HepG2 (cell line): ENCODE measurements around the gene NR1H3. TPM values are rescaled to one million over a fixed set of nuclear protein-coding genes. Genes with fewer than 3 reads are reported as not detected.

ENCODE experiments used
- ARNT2 ChIP-seq: sonication (generic); formaldehyde crosslinking; IDR thresholded peaks from 2 replicates; pipeline ENCODE4 v1.8.0; 2022; ENCODE audit warnings: mild to moderate bottlenecking, low read depth, missing genetic modification reagents, moderate library complexity
- CBFB ChIP-seq: sonication (generic); formaldehyde crosslinking; IDR thresholded peaks from 2 replicates; pipeline ENCODE4 v1.4.0; 2020; ENCODE audit warnings: missing genetic modification reagents
- DRAP1 ChIP-seq: IDR thresholded peaks from 2 replicates; pipeline ENCODE4 v1.6.1; 2016; ENCODE audit warnings: missing genetic modification reagents, missing compliant biosample characterization
- HBP1 ChIP-seq: IDR thresholded peaks from 2 replicates; pipeline ENCODE4 v1.6.1; 2016; ENCODE audit warnings: low read depth, control low read depth
- HDAC1 ChIP-seq: sonication (generic); formaldehyde crosslinking; IDR thresholded peaks from 2 replicates; pipeline ENCODE4 v1.5.1; 2020; ENCODE audit warnings: mild to moderate bottlenecking, missing genetic modification reagents
- HMGXB4 ChIP-seq, 2 experiments: sonication (generic) in 1 of 2; formaldehyde crosslinking in 1 of 2; IDR thresholded peaks; 2 replicates each; pipeline versions ENCODE4 v1.4.0 to v1.6.1; 2018 to 2020; ENCODE audit warnings: missing genetic modification reagents in 2 of 2, borderline replicate concordance in 1 of 2, low read depth in 1 of 2, mild to moderate bottlenecking in 1 of 2, missing biosample characterization in 1 of 2
- HNF4G ChIP-seq, 2 experiments: sonication (generic) in 1 of 2; formaldehyde crosslinking in 1 of 2; IDR thresholded peaks; 2 replicates each; pipeline versions ENCODE4 v1.4.0 to v1.6.1; 2011 to 2020; ENCODE audit warnings: borderline replicate concordance in 2 of 2, low read depth in 2 of 2, mild to moderate bottlenecking in 2 of 2, low read length in 1 of 2, missing genetic modification reagents in 1 of 2, moderate library complexity in 1 of 2
- HNRNPL ChIP-seq: fragments of 200-400 bp; formaldehyde crosslinking; IDR thresholded peaks from 2 replicates; pipeline ENCODE4 v1.6.1; 2017; ENCODE audit warnings: mild to moderate bottlenecking, low read depth, low read length
- IRF2 ChIP-seq: IDR thresholded peaks from 2 replicates; pipeline ENCODE4 v1.6.1; 2018; ENCODE audit warnings: missing genetic modification reagents, missing compliant biosample characterization
- IRF9 ChIP-seq: sonication (generic); formaldehyde crosslinking; IDR thresholded peaks from 2 replicates; pipeline ENCODE4 v1.8.0; 2022; ENCODE audit warnings: missing genetic modification reagents, mild to moderate bottlenecking, borderline replicate concordance
- ISX ChIP-seq: sonication (generic); formaldehyde crosslinking; conservative IDR thresholded peaks from 2 replicates; pipeline ENCODE4 v1.5.0; 2020; ENCODE audit warnings: missing genetic modification reagents
- KDM5B ChIP-seq: sonication (generic); formaldehyde crosslinking; IDR thresholded peaks from 2 replicates; pipeline ENCODE4 v1.4.0; 2020; ENCODE audit warnings: missing genetic modification reagents, mild to moderate bottlenecking, borderline replicate concordance
- MTA1 ChIP-seq: sonication (generic); formaldehyde crosslinking; IDR thresholded peaks from 2 replicates; pipeline ENCODE4 v1.4.0; 2020; ENCODE audit warnings: missing genetic modification reagents, mild to moderate bottlenecking, borderline replicate concordance
- PHB2 ChIP-seq: fragments of 450-650 bp; IDR thresholded peaks from 2 replicates; pipeline ENCODE4 v1.6.1; 2018; ENCODE audit not compliant: partially characterized antibody
- RBM39 ChIP-seq: fragments of 200-400 bp; formaldehyde crosslinking; IDR thresholded peaks from one replicate; pipeline ENCODE4 v1.6.1; 2018; ENCODE audit warnings: antibody characterized with exemption, mild to moderate bottlenecking, low read depth, low read length; ENCODE audit not compliant: poor library complexity, severe bottlenecking
- SNAPC2 ChIP-seq: sonication (generic); formaldehyde crosslinking; IDR thresholded peaks from 2 replicates; pipeline ENCODE4 v1.8.1; 2022; ENCODE audit warnings: mild to moderate bottlenecking, missing genetic modification reagents
- SP5 ChIP-seq: IDR thresholded peaks from 2 replicates; pipeline ENCODE4 v1.6.1; 2016; ENCODE audit warnings: low read depth, borderline replicate concordance
- TMF1 ChIP-seq: sonication (generic); formaldehyde crosslinking; IDR thresholded peaks from 2 replicates; pipeline ENCODE4 v1.8.1; 2022; ENCODE audit warnings: low read depth, missing genetic modification reagents
- TOPORS ChIP-seq: sonication (generic); formaldehyde crosslinking; IDR thresholded peaks from 2 replicates; pipeline ENCODE4 v1.8.0; 2023; ENCODE audit warnings: mild to moderate bottlenecking, missing genetic modification reagents
- ZMAT3 ChIP-seq: sonication (generic); formaldehyde crosslinking; conservative IDR thresholded peaks from 2 replicates; pipeline ENCODE4 v1.7.0; 2021; ENCODE audit warnings: missing genetic modification reagents
- ZNF274 ChIP-seq: sonication (generic); formaldehyde crosslinking; IDR thresholded peaks from 2 replicates; pipeline ENCODE4 v1.5.1; 2020; ENCODE audit warnings: mild to moderate bottlenecking, missing genetic modification reagents
- ZSCAN29 ChIP-seq: sonication (generic); formaldehyde crosslinking; conservative IDR thresholded peaks from 2 replicates; pipeline ENCODE4 v1.4.0; 2020; ENCODE audit warnings: mild to moderate bottlenecking, missing genetic modification reagents
- polyA plus RNA-seq, 8 experiments: library from polyadenylated mRNA; depleted of rRNA in 3 of 8; stranded (reverse) in 7 of 8; unstranded in 1 of 8; fragments of >200 nt; fragmentation: Illumina TruSeq in 4 of 8; extraction: Trizol in 4 of 8; gene quantifications; 2 replicates each; pipeline versions ENCODE4 v1.2.1 to v1.2.3, GENCODE V29; 2011 to 2016; ENCODE audit warnings: low read depth in 4 of 8, missing spikeins in 1 of 8, mixed read lengths in 1 of 8; ENCODE audit not compliant: insufficient read depth in 1 of 8
- total RNA-seq, 5 experiments: library from RNA; depleted of rRNA; stranded (reverse); fragments of >200 nt; fragmentation: Illumina TruSeq; extraction: Trizol; gene quantifications; 2 replicates each; pipeline ENCODE4 v1.2.3, GENCODE V29; 2016; ENCODE audit warnings: low read depth in 1 of 5

The NR1H3 gene
- total and polyA plus RNA-seq, 2 of the 13 experiments (the other 11 are each of a cell fraction or from before 2014, with no cell fraction given), result 41.8 to 102 TPM

- TF ChIP-seq TMF1 (CRISPR knock-in tag), result no peak
- peak; percentile 87 for TF ChIP-seq ARNT2
- TF ChIP-seq SNAPC2 (CRISPR knock-in tag), result no peak
- no peak for TF ChIP-seq ISX (CRISPR knock-in tag)
- TF ChIP-seq SP5 (CRISPR knock-in tag), result peak; percentile 29; the same call in 1 of the 2 replicates
- TF ChIP-seq RBM39, result peak; percentile 95
- TF ChIP-seq HBP1 (CRISPR knock-in tag), result peak; percentile 78
- peak; percentile 56 to 59; a peak in 2 of 4 replicates for TF ChIP-seq HMGXB4 (CRISPR knock-in tag; IDR thresholded peaks at IDR 0.05; ENCODE audit: borderline replicate concordance in 1 of 2, low read depth in 1 of 2)
- TF ChIP-seq DRAP1 (CRISPR knock-in tag), result no peak
- no peak for TF ChIP-seq TOPORS
- 0 out of 2 replicates have a peak, but pooled peaks have one; percentile 40 for TF ChIP-seq KDM5B (CRISPR knock-in tag)
- no peak for TF ChIP-seq PHB2
- TF ChIP-seq HNF4G (IDR thresholded peaks at IDR 0.05; ENCODE audit: borderline replicate concordance, low read depth, low read length), result peak; percentile 96
- TF ChIP-seq HNF4G (CRISPR knock-in tag; IDR thresholded peaks at IDR 0.05; ENCODE audit: borderline replicate concordance, low read depth), result 0 out of 2 replicates have a peak, but pooled peaks have one; percentile 70
- 0 out of 2 replicates have a peak, but pooled peaks have one; percentile 59 for TF ChIP-seq HDAC1 (CRISPR knock-in tag)
- TF ChIP-seq IRF2 (CRISPR knock-in tag), result 0 out of 2 replicates have a peak, but pooled peaks have one; percentile 31
- TF ChIP-seq IRF9, result no peak
- TF ChIP-seq CBFB (CRISPR knock-in tag), result 0 out of 2 replicates have a peak, but pooled peaks have one; percentile 16
- no peak for TF ChIP-seq ZNF274 (CRISPR knock-in tag)
- no peak for TF ChIP-seq HNRNPL
- TF ChIP-seq ZSCAN29 (CRISPR knock-in tag), result peak; percentile 76; the same call in 1 of the 2 replicates
- 0 out of 2 replicates have a peak, but pooled peaks have one; percentile 46 for TF ChIP-seq ZMAT3
- TF ChIP-seq MTA1 (CRISPR knock-in tag), result peak; percentile 70; the same call in 1 of the 2 replicates
These were observed at the start of gene NR1H3 (continued) for GRCh38 chr11:47257517-47258316.
